ENCODE data around the gene MTX2.

Gene MTX2

GRCh38 chr2:176378323-176378722, 109.1 kb downstream of the MTX2 start:
- DNase-seq (ENCODE audit: low spot score), result no peak

- DNase-seq (ENCODE audit: low spot score), result no peak
Observed at GRCh38 chr2:176380341-176380740, 111.1 kb downstream of the MTX2 start.

GRCh38 chr2:176383100-176383499, 113.9 kb downstream of the MTX2 start:
- no peak for DNase-seq (ENCODE audit: low spot score)

- DNase-seq (ENCODE audit: low spot score), result no peak
Observed at GRCh38 chr2:176383836-176384442, 114.7 kb downstream of the MTX2 start.

- no peak for DNase-seq (ENCODE audit: low spot score)
Observed at GRCh38 chr2:176385219-176385759, 116.0 kb downstream of the MTX2 start.

GRCh38 chr2:176385838-176386237, 116.6 kb downstream of the MTX2 start:
- DNase-seq (ENCODE audit: low spot score), result peak; percentile 14
